Endothelial cell of umbilical vein (primary cell): ENCODE measurements around the gene FHOD3. TPM values are rescaled to one million over a fixed set of nuclear protein-coding genes. Genes with fewer than 3 reads are reported as not detected.

Experiments
- BruUV-seq: library from RNA; stranded (reverse); fragments of 400-500 nt; replicated peaks from 2 replicates; lab custom pipeline; 2021; lab: Mats Ljungman, UMichigan
- CTCF ChIA-PET: fragments of 300-600, 350-600 bp; sonication (Branson Sonifier 250); formaldehyde crosslinking; loops from one replicate; lab custom pipeline; 2021; ENCODE audit warnings: antibody characterized with exemption, inconsistent platforms; lab: Charles Lee
- POLR2A ChIA-PET: fragments of 300-600, 350-600 bp; sonication (Branson Sonifier 250); formaldehyde crosslinking; loops from one replicate; lab custom pipeline; 2021; ENCODE audit warnings: antibody characterized with exemption, inconsistent platforms; lab: Charles Lee
- DNase-seq: peaks from one replicate; pipeline ENCODE4 v3.0.0-alpha.2; 2011; ENCODE audit warnings: low read depth, low spot score
- FAIRE-seq: peaks from 2 replicates; lab custom pipeline; 2011; peaks lifted over from hg19 to GRCh38; lab: Jason Lieb, UNC
- H2AFZ ChIP-seq: 2 replicates; pipeline ENCODE4 v1.6.0; 2012; ENCODE audit warnings: low read depth, low read length, control low read depth, inconsistent platforms
- H3K27ac ChIP-seq: 2 replicates; pipeline ENCODE4 v1.5.1; 2011; ENCODE audit warnings: low read depth, mild to moderate bottlenecking, control low read depth, low read length, moderate library complexity; ENCODE audit not compliant: insufficient read depth
- H3K27me3 ChIP-seq, 2 experiments: 2 replicates each; pipeline versions ENCODE4 v1.6.0 to v1.6.1; 2011; ENCODE audit warnings: low read length in 2 of 2, mixed read lengths in 1 of 2; ENCODE audit not compliant: control insufficient read depth in 2 of 2, insufficient read depth in 2 of 2
- H3K36me3 ChIP-seq, 2 experiments: 2 replicates in 1 of 2; 3 replicates in 1 of 2; pipeline ENCODE4 v1.5.1; 2011; ENCODE audit warnings: low read length in 2 of 2, mild to moderate bottlenecking in 1 of 2, moderate library complexity in 1 of 2; ENCODE audit not compliant: control insufficient read depth in 2 of 2, insufficient read depth in 2 of 2; ENCODE audit errors: extremely low read depth in 1 of 2
- H3K4me1 ChIP-seq: 3 replicates; pipeline ENCODE4 v1.5.1; 2011; ENCODE audit warnings: mild to moderate bottlenecking, low read length; ENCODE audit not compliant: control insufficient read depth, insufficient read depth; ENCODE audit errors: extremely low read depth
- H3K4me2 ChIP-seq: 2 replicates; pipeline ENCODE4 v1.6.1; 2011; ENCODE audit warnings: low read length, control low read depth, mixed read lengths; ENCODE audit not compliant: insufficient read depth
- H3K4me3 ChIP-seq, 3 experiments: fragments of 200-600 bp in 1 of 3; sonication (generic), shearing (Covaris generic) in 1 of 3; replicated peaks in 1 of 3; 2 replicates each; pipeline ENCODE4 v1.5.1; 2011 to 2016; ENCODE audit warnings: control low read depth in 3 of 3, low read length in 3 of 3, mild to moderate bottlenecking in 2 of 3, inconsistent platforms in 1 of 3, low read depth in 1 of 3, moderate library complexity in 1 of 3; ENCODE audit not compliant: insufficient read depth in 1 of 3
- H3K79me2 ChIP-seq: 2 replicates; pipeline ENCODE4 v1.6.0; 2012; ENCODE audit warnings: low read length, inconsistent platforms; ENCODE audit not compliant: control insufficient read depth, insufficient read depth
- H3K9ac ChIP-seq: replicated peaks from 2 replicates; pipeline ENCODE3; 2011; ENCODE audit warnings: low read length, control low read depth; ENCODE audit not compliant: insufficient read depth; ENCODE audit errors: extremely low read depth
- H3K9me1 ChIP-seq: replicated peaks from 3 replicates; pipeline ENCODE4 v1.6.0; 2011; ENCODE audit warnings: mild to moderate bottlenecking, low read length; ENCODE audit not compliant: control insufficient read depth, insufficient read depth; ENCODE audit errors: extremely low read depth
- H3K9me3 ChIP-seq: replicated peaks from 2 replicates; pipeline ENCODE4 v1.5.1; 2012; ENCODE audit warnings: low read length, inconsistent platforms; ENCODE audit not compliant: control insufficient read depth, insufficient read depth
- H4K20me1 ChIP-seq: replicated peaks from 2 replicates; pipeline ENCODE3; 2011; ENCODE audit warnings: mild to moderate bottlenecking, low read length; ENCODE audit not compliant: control insufficient read depth, insufficient read depth; ENCODE audit errors: extremely low read depth
- CTCF ChIP-seq, 2 donors: IDR thresholded peaks; 1 replicate in 1 of 2; 2 replicates in 1 of 2; pipeline ENCODE4 v1.5.1; 2011; ENCODE audit warnings: low read length in 2 of 2, mild to moderate bottlenecking in 2 of 2, moderate library complexity in 2 of 2, control low read depth in 1 of 2, inconsistent platforms in 1 of 2, low read depth in 1 of 2; ENCODE audit not compliant: insufficient read depth in 1 of 2; ENCODE audit errors: extremely low read depth in 1 of 2
- EZH2 ChIP-seq: IDR thresholded peaks from 2 replicates; pipeline ENCODE4 v1.6.1; 2012; ENCODE audit warnings: borderline replicate concordance, low read depth, mild to moderate bottlenecking, moderate library complexity, low read length, inconsistent platforms; ENCODE audit not compliant: severe bottlenecking
- FOS ChIP-seq: IDR thresholded peaks from 2 replicates; pipeline ENCODE4 v1.6.1; 2011; ENCODE audit warnings: mild to moderate bottlenecking, low read length, moderate library complexity, borderline replicate concordance; ENCODE audit not compliant: insufficient read depth
- GATA2 ChIP-seq: IDR thresholded peaks from 2 replicates; pipeline ENCODE4 v1.7.0; 2011; ENCODE audit warnings: low read depth, mild to moderate bottlenecking, moderate library complexity, mixed read lengths, low read length; ENCODE audit not compliant: insufficient read length, insufficient read depth
- JUN ChIP-seq: IDR thresholded peaks from 2 replicates; pipeline ENCODE4 v1.6.1; 2011; ENCODE audit warnings: borderline replicate concordance, low read depth; ENCODE audit not compliant: insufficient read length, insufficient read depth
- MAX ChIP-seq: IDR thresholded peaks from 2 replicates; pipeline ENCODE4 v1.6.1; 2011; ENCODE audit not compliant: insufficient read depth, insufficient read length
- MYC ChIP-seq: IDR thresholded peaks from one replicate; pipeline ENCODE4 v1.6.1; 2011; ENCODE audit warnings: mild to moderate bottlenecking, low read depth, low read length
- POLR2A ChIP-seq: IDR thresholded peaks from 2 replicates; pipeline ENCODE4 v1.6.1; 2012; ENCODE audit warnings: low read depth, mild to moderate bottlenecking, control low read depth, low read length
- POLR2AphosphoS5 ChIP-seq: IDR thresholded peaks from 2 replicates; pipeline ENCODE4 v1.6.1; 2012; ENCODE audit warnings: low read depth, mild to moderate bottlenecking, control low read depth, low read length, moderate library complexity; ENCODE audit not compliant: insufficient read depth
- dilution Hi-C: fragments of 300-500 bp; cut with MboI; formaldehyde crosslinking; loops from one replicate; pipeline ENCODE4 v1.15.0; 2019; ENCODE audit warnings: low sequenced_read_pairs; ENCODE audit not compliant: extremely low pct_ligation_motif_present
- intact Hi-C: fragments of 100-400 bp; cut with micrococcal nuclease; formaldehyde crosslinking; loops from one replicate; pipeline ENCODE4 v1.10.0; 2022
- polyA plus RNA-seq, 4 experiments: library from polyadenylated mRNA; depleted of rRNA in 3 of 4; stranded (reverse) in 3 of 4; unstranded in 1 of 4; fragments of >200 nt; gene quantifications; 2 replicates each; pipeline versions ENCODE4 v1.2.1 to v1.2.3, GENCODE V29; 2011 to 2012; ENCODE audit warnings: missing spikeins in 1 of 4
- total RNA-seq: library from RNA; stranded (reverse); gene quantifications from 2 replicates; pipeline ENCODE4 v1.2.3, GENCODE V29; 2021

The FHOD3 gene
- total and polyA plus RNA-seq, 2 donors (not counting 3 experiments of a cell fraction or from before 2014, with no cell fraction given) = 0.06 to 1.5 TPM

- FAIRE-seq (no peak), DNase-seq (no peak)
- Histone ChIP-seq H3K36me3 (no peaks in the 10 kb centered on the region), H3K4me2 (no peak overlapping the region), H3K27me3 (no peaks in the 10 kb centered on the region), H3K79me2 (no peaks in the 10 kb centered on the region), H3K27ac (no peak overlapping the region), H3K9me3 (no peaks in the 10 kb centered on the region), H4K20me1 (no peaks in the 10 kb centered on the region), H3K9ac (no peak overlapping the region), H3K4me1 (no peaks in the 10 kb centered on the region), H2AFZ (no peak overlapping the region), H3K4me3 (no peak overlapping the region), H3K9me1 (no peaks in the 10 kb centered on the region)
- CTCF ChIA-PET = no interaction called here
- BruUV-seq = no TSS peak
- dilution Hi-C loops = no loop called here
- TF ChIP-seq CTCF (IDR thresholded peaks at IDR 0.05; ENCODE audit: extremely low read depth in 1 of 2, insufficient read depth in 1 of 2, low read depth in 1 of 2, low read length in 2 of 2) (no peak), POLR2A (no peak), MYC (no peak), JUN (no peak), FOS (no peak), GATA2 (no peak), POLR2AphosphoS5 (no peak), MAX (no peak), EZH2 (no peak)
- POLR2A ChIA-PET = no interaction called here
- intact Hi-C loops = no loop called here
Measured at GRCh38 chr18:36505665-36506064, 208.2 kb downstream of the FHOD3 start.
